Measurements from ENCODE around the gene POU2AF2.

Gene POU2AF2

DNA sequence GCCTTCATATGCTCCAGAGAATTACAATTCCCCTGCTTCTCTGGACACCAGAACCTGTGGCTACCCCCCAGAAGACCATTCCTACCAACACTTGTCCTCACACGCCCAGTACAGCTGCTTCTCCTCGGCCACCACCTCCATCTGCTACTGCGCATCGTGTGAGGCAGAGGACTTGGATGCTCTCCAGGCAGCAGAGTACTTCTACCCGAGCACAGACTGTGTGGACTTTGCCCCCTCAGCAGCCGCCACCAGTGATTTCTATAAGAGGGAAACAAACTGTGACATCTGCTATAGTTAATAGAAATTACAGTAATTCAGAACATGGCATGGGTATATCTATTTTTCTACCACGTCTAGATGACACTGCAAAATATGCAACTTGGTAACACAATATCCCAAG, 62.6 kb downstream of the POU2AF2 start:
- Histone ChIP-seq H4K20me1 (ENCODE audit: control insufficient read depth, insufficient read depth, low read depth, low read length) (no peaks in the 10 kb centered on the region), H3K9me2 (replicated peaks; ENCODE audit: control insufficient read depth, low read length) (no peaks in the 10 kb centered on the region), H3K27ac (ENCODE audit: low read depth, low read length) (no peak overlapping the region), H3F3A (ENCODE audit: control insufficient read depth, insufficient read depth) (no peaks in the 10 kb centered on the region), H3K27me3 (ENCODE audit: control insufficient read depth, low read length) (peaks cover 35% of the 10 kb centered on the region), H3K9me3 (ENCODE audit: control insufficient read depth, insufficient read depth, low read length) (no peaks in the 10 kb centered on the region), H3K36me3 (ENCODE audit: control insufficient read depth, low read length) (no peaks in the 10 kb centered on the region), H3K79me2 (ENCODE audit: control insufficient read depth, low read length) (no peaks in the 10 kb centered on the region), H3K4me1 (ENCODE audit: control insufficient read depth, low read length) (peaks cover 5% of the 10 kb centered on the region), H3K4me2 (ENCODE audit: low read length) (no peak overlapping the region), H3K4me3 (ENCODE audit: low read length) (no peak overlapping the region)
- no peak for TF ChIP-seq EZH2phosphoT487 (IDR thresholded peaks at IDR 0.05; ENCODE audit: borderline replicate concordance, low read length)
- TF ChIP-seq, protein P1, sequence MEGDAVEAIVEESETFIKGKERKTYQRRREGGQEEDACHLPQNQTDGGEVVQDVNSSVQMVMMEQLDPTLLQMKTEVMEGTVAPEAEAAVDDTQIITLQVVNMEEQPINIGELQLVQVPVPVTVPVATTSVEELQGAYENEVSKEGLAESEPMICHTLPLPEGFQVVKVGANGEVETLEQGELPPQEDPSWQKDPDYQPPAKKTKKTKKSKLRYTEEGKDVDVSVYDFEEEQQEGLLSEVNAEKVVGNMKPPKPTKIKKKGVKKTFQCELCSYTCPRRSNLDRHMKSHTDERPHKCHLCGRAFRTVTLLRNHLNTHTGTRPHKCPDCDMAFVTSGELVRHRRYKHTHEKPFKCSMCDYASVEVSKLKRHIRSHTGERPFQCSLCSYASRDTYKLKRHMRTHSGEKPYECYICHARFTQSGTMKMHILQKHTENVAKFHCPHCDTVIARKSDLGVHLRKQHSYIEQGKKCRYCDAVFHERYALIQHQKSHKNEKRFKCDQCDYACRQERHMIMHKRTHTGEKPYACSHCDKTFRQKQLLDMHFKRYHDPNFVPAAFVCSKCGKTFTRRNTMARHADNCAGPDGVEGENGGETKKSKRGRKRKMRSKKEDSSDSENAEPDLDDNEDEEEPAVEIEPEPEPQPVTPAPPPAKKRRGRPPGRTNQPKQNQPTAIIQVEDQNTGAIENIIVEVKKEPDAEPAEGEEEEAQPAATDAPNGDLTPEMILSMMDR (IDR thresholded peaks at IDR 0.05; ENCODE audit: low read depth, low read length, poor library complexity, severe bottlenecking), result no peak

DNA sequence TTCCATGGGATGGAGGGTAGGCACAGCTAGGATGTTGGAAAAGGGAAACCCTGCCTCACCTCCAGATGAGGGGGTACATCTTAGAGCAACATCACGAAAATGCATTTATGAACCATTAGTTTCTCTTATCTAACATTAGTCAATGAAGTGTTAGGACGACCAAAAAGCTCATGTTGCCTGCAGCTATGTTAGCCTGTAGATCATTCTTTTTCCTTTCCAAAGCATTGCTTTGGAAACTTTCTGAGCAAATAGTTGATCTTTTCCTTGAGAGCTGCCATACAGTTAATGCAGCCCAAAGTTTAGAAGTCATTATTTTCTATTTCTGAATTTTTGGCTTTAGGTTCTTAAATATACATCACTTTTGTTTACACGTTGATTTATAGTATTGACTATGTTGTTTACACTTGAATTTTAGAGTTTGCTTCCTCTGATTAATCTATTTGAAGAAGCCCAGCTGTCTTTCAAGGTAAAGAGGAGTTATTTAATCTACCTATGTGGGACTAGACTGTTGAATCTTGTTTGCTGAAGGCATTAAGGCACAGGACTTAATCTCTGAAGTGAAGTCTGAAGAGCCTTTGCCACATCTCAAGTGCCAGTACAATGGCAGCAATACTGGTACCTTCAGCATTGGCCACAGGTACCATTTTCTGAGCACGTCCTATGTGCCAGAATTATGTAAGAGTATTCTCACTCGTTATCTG, 63.8 kb downstream of the POU2AF2 start:
- Histone ChIP-seq H3K9me2 (replicated peaks; ENCODE audit: control insufficient read depth, low read length) (no peaks in the 10 kb centered on the region), H4K20me1 (ENCODE audit: control insufficient read depth, insufficient read depth, low read depth, low read length) (no peaks in the 10 kb centered on the region), H3K36me3 (ENCODE audit: control insufficient read depth, low read length) (no peaks in the 10 kb centered on the region), H3K27me3 (ENCODE audit: control insufficient read depth, low read length) (peaks cover 35% of the 10 kb centered on the region), H3K79me2 (ENCODE audit: control insufficient read depth, low read length) (no peaks in the 10 kb centered on the region), H3K4me3 (ENCODE audit: low read length) (no peak overlapping the region), H3F3A (ENCODE audit: control insufficient read depth, insufficient read depth) (no peaks in the 10 kb centered on the region), H3K4me1 (ENCODE audit: control insufficient read depth, low read length) (no peaks in the 10 kb centered on the region), H3K9me3 (ENCODE audit: control insufficient read depth, insufficient read depth, low read length) (no peaks in the 10 kb centered on the region), H3K27ac (ENCODE audit: low read depth, low read length) (no peak overlapping the region), H3K4me2 (ENCODE audit: low read length) (no peak overlapping the region)
- no peak for TF ChIP-seq EZH2phosphoT487 (IDR thresholded peaks at IDR 0.05; ENCODE audit: borderline replicate concordance, low read length)
- TF ChIP-seq, protein P1 (IDR thresholded peaks at IDR 0.05; ENCODE audit: low read depth, low read length, poor library complexity, severe bottlenecking), result no peak

DNA sequence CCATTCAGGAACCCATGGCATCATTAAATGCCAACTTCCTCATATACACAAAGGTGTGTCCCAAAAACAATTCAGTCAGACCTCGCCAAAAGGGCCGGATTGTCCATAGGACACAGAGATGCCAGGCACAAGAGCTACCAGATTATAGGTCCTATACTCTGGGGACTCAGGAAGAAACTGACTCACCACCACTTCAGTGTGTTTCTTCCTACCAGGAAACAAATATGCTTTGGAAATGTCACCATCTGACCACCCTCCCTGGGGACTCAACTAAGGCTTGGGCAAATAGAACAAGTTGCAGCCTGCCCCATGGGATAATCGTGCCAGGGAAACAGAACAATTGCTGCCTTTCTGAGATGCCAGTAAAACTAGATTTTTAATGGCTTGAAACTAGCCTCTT, 64.6 kb downstream of the POU2AF2 start:
- Histone ChIP-seq H3K79me2 (ENCODE audit: control insufficient read depth, low read length) (no peaks in the 10 kb centered on the region), H3K4me1 (ENCODE audit: control insufficient read depth, low read length) (no peaks in the 10 kb centered on the region), H3K9me2 (replicated peaks; ENCODE audit: control insufficient read depth, low read length) (no peaks in the 10 kb centered on the region), H3F3A (ENCODE audit: control insufficient read depth, insufficient read depth) (no peaks in the 10 kb centered on the region), H3K36me3 (ENCODE audit: control insufficient read depth, low read length) (no peaks in the 10 kb centered on the region), H3K4me3 (ENCODE audit: low read length) (no peak overlapping the region), H3K27ac (ENCODE audit: low read depth, low read length) (no peak overlapping the region), H3K9me3 (ENCODE audit: control insufficient read depth, insufficient read depth, low read length) (no peaks in the 10 kb centered on the region), H3K4me2 (ENCODE audit: low read length) (no peak overlapping the region), H3K27me3 (ENCODE audit: control insufficient read depth, low read length) (peaks cover 31% of the 10 kb centered on the region), H4K20me1 (ENCODE audit: control insufficient read depth, insufficient read depth, low read depth, low read length) (no peaks in the 10 kb centered on the region)
- TF ChIP-seq, protein P1 (IDR thresholded peaks at IDR 0.05; ENCODE audit: low read depth, low read length, poor library complexity, severe bottlenecking), result no peak
- no peak for TF ChIP-seq EZH2phosphoT487 (IDR thresholded peaks at IDR 0.05; ENCODE audit: borderline replicate concordance, low read length)
